ENCODE data around the gene NKAPD1.

Gene NKAPD1

GRCh38 chr11:112123129-112123528, 49.0 kb downstream of the NKAPD1 start:
- no peak for DNase-seq (ENCODE audit: low spot score)
- TF ChIP-seq, protein P1, sequence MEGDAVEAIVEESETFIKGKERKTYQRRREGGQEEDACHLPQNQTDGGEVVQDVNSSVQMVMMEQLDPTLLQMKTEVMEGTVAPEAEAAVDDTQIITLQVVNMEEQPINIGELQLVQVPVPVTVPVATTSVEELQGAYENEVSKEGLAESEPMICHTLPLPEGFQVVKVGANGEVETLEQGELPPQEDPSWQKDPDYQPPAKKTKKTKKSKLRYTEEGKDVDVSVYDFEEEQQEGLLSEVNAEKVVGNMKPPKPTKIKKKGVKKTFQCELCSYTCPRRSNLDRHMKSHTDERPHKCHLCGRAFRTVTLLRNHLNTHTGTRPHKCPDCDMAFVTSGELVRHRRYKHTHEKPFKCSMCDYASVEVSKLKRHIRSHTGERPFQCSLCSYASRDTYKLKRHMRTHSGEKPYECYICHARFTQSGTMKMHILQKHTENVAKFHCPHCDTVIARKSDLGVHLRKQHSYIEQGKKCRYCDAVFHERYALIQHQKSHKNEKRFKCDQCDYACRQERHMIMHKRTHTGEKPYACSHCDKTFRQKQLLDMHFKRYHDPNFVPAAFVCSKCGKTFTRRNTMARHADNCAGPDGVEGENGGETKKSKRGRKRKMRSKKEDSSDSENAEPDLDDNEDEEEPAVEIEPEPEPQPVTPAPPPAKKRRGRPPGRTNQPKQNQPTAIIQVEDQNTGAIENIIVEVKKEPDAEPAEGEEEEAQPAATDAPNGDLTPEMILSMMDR (IDR thresholded peaks at IDR 0.05; ENCODE audit: extremely low read depth, insufficient read depth, missing control alignments): no peak
- in situ Hi-C loops (cut with MboI; ENCODE audit: low pct_unique_long_range_greater_than_20kb, low sequenced_read_pairs, unreplicated experiment): no loop called here

GRCh38 chr11:112127056-112127455, 53.0 kb downstream of the NKAPD1 start:
- TF ChIP-seq, protein P1 (IDR thresholded peaks at IDR 0.05; ENCODE audit: extremely low read depth, insufficient read depth, missing control alignments): no peak
- no peak for DNase-seq (ENCODE audit: low spot score)
- in situ Hi-C loops (cut with MboI; ENCODE audit: low pct_unique_long_range_greater_than_20kb, low sequenced_read_pairs, unreplicated experiment): no loop called here

DNA sequence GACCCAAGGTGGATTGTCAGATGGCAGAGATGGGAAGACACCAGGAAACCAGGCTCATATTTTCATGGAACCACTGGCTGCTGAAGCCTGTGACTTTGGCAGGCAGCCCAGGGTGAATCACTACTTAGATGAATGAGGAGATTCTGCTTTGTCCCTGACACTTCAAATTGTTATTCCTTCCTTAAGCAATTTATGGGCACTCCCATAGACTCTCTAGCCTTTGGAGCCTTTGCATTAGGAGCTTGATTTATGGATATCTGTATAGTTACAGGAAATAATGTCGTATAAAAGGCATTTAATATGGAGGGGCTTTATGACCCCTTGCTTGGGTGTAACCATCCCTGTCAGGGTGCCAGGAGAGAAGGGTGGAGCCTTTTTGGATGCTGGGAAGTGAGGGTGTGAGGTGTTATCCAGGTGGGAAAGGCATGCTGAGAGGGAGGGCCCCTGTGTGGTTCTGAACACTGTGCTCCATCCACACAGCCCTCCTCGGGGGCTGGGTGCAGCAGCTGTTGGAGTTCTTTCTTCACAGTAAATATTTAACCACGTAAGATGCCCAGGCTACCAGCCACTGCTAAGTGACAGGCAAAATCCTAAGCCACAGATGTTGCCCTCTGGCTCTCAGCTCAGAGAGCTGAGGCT, 54.5 kb downstream of the NKAPD1 start:
- TF ChIP-seq, protein P1 (IDR thresholded peaks at IDR 0.05; ENCODE audit: extremely low read depth, insufficient read depth, missing control alignments): no peak
- in situ Hi-C loops (cut with MboI; ENCODE audit: low pct_unique_long_range_greater_than_20kb, low sequenced_read_pairs, unreplicated experiment): no loop called here
- DNase-seq (ENCODE audit: low spot score): no peak

DNA sequence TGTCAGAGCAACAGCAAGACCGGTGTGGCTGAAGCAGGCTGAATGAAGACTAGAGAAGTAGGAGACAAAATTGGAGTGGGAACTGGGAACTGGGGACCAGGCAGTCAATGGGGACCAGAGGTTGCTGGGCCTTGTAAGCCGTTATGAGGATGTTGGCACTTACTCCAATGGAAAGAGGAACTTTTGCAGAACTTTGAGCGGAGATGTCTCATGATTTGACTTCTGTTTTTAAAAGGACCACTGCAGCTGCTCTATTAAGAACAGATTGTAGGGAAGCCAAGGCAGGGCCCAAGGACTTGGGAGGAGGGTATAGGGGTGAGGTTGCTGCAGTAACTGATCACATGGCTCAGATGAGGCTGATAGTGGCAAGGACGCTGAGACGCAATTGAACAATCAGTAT, 55.6 kb downstream of the NKAPD1 start:
- in situ Hi-C loops (cut with MboI; ENCODE audit: low pct_unique_long_range_greater_than_20kb, low sequenced_read_pairs, unreplicated experiment): no loop called here
- DNase-seq (ENCODE audit: low spot score): no peak
- TF ChIP-seq, protein P1 (IDR thresholded peaks at IDR 0.05; ENCODE audit: extremely low read depth, insufficient read depth, missing control alignments): no peak

GRCh38 chr11:112132737-112133136, 58.6 kb downstream of the NKAPD1 start:
- TF ChIP-seq, protein P1 (IDR thresholded peaks at IDR 0.05; ENCODE audit: extremely low read depth, insufficient read depth, missing control alignments): no peak
- in situ Hi-C loops (cut with MboI; ENCODE audit: low pct_unique_long_range_greater_than_20kb, low sequenced_read_pairs, unreplicated experiment): no loop called here
- DNase-seq (ENCODE audit: low spot score): no peak

GRCh38 chr11:112134473-112134872, 60.4 kb downstream of the NKAPD1 start:
- TF ChIP-seq, protein P1 (IDR thresholded peaks at IDR 0.05; ENCODE audit: extremely low read depth, insufficient read depth, missing control alignments): no peak
- in situ Hi-C loops (cut with MboI; ENCODE audit: low pct_unique_long_range_greater_than_20kb, low sequenced_read_pairs, unreplicated experiment): no loop called here
- DNase-seq (ENCODE audit: low spot score): no peak

All from GM13977 (cell line).